GM12878 (cell line): ENCODE measurements around the gene VEGFB. TPM values are rescaled to one million over a fixed set of nuclear protein-coding genes. Genes with fewer than 3 reads are reported as not detected.
A peak's percentile ranks its signal among the peaks of the same experiment; 100 is the strongest.

ENCODE experiments used
- BACH1 ChIP-seq: fragments of 450-650 bp; IDR thresholded peaks from 2 replicates; pipeline ENCODE4 v1.6.1; 2017; ENCODE audit warnings: mild to moderate bottlenecking, borderline replicate concordance
- BHLHE40 ChIP-seq, 2 experiments: fragments of 450-650 bp in 1 of 2; IDR thresholded peaks; 2 replicates each; pipeline ENCODE4 v1.6.1; 2011 to 2017; ENCODE audit warnings: low read depth in 2 of 2, borderline replicate concordance in 1 of 2, improper control_type of control experiment in 1 of 2, low read length in 1 of 2, mild to moderate bottlenecking in 1 of 2
- CHD1 ChIP-seq: IDR thresholded peaks from 2 replicates; pipeline ENCODE4 v1.6.1; 2012; ENCODE audit warnings: low read depth, low read length, improper control_type of control experiment
- CREB1 ChIP-seq: IDR thresholded peaks from 2 replicates; pipeline ENCODE4 v1.6.1; 2012; ENCODE audit warnings: low read depth, mild to moderate bottlenecking, inconsistent platforms
- CUX1 ChIP-seq: IDR thresholded peaks from 2 replicates; pipeline ENCODE4 v1.6.1; 2012; ENCODE audit warnings: improper control_type of control experiment, low read depth, low read length; ENCODE audit not compliant: insufficient replicate concordance
- EGR1 ChIP-seq, 2 experiments: IDR thresholded peaks; 1 replicate in 1 of 2; 2 replicates in 1 of 2; pipeline ENCODE4 v1.6.1; 2011 to 2012; ENCODE audit warnings: low read depth in 2 of 2, low read length in 2 of 2, borderline replicate concordance in 1 of 2, mild to moderate bottlenecking in 1 of 2, moderate library complexity in 1 of 2
- FOXM1 ChIP-seq: IDR thresholded peaks from 2 replicates; pipeline ENCODE4 v1.6.1; 2012; ENCODE audit warnings: low read depth, mild to moderate bottlenecking, inconsistent platforms, low read length, moderate library complexity
- NFYA ChIP-seq: IDR thresholded peaks from 2 replicates; pipeline ENCODE4 v1.6.1; 2011; ENCODE audit warnings: low read depth, mild to moderate bottlenecking, low read length, improper control_type of control experiment, borderline replicate concordance
- SMAD5 ChIP-seq: IDR thresholded peaks from 2 replicates; pipeline ENCODE4 v1.6.1; 2016; ENCODE audit warnings: antibody characterized with exemption, low read depth
- polyA plus RNA-seq, 11 experiments: library from polyadenylated mRNA; depleted of rRNA in 4 of 11; unstranded in 6 of 11; stranded (reverse) in 5 of 11; fragments of >200 nt; fragmentation: Nextera tagmentation in 4 of 11; fragmentation: Illumina TruSeq in 1 of 11; extraction: Ambion mirVana in 4 of 11; extraction: Trizol in 1 of 11; gene quantifications; 1 replicate in 1 of 11; 2 replicates in 10 of 11; pipeline versions ENCODE4 v1.2.1 to v1.2.3, GENCODE V29; 2011 to 2016; ENCODE audit warnings: inconsistent platforms in 2 of 11, missing spikeins in 2 of 11, low read depth in 1 of 11
- total RNA-seq, 4 experiments: library from RNA; depleted of rRNA in 3 of 4; stranded (reverse); fragments of >200 nt in 3 of 4; fragmentation: Illumina TruSeq in 1 of 4; extraction: Trizol in 1 of 4; gene quantifications; 2 replicates each; pipeline versions ENCODE4 v1.2.1 to v1.2.3, GENCODE V29; 2013 to 2021
- TF ChIP-seq, protein P1 (sequence below): fragments of 450-650 bp; IDR thresholded peaks from 2 replicates; pipeline ENCODE4 v1.6.1; 2018; ENCODE audit warnings: borderline replicate concordance, mild to moderate bottlenecking; ENCODE audit not compliant: partially characterized antibody

Gene VEGFB
- total and polyA plus RNA-seq, 10 of the 15 experiments (the other 5 are each of a cell fraction or from before 2014, with no cell fraction given) = 7.0 to 75.8 (median 20.3) TPM

- no peak for TF ChIP-seq CUX1
- no peak for TF ChIP-seq CHD1
- TF ChIP-seq CREB1 = peak; percentile 74
- TF ChIP-seq NFYA = peak; percentile 94
- TF ChIP-seq BHLHE40 (IDR thresholded peaks at IDR 0.05; ENCODE audit: borderline replicate concordance in 1 of 2, low read depth in 2 of 2, low read length in 1 of 2) = peak; percentile 71 to 86
- TF ChIP-seq, protein P1, sequence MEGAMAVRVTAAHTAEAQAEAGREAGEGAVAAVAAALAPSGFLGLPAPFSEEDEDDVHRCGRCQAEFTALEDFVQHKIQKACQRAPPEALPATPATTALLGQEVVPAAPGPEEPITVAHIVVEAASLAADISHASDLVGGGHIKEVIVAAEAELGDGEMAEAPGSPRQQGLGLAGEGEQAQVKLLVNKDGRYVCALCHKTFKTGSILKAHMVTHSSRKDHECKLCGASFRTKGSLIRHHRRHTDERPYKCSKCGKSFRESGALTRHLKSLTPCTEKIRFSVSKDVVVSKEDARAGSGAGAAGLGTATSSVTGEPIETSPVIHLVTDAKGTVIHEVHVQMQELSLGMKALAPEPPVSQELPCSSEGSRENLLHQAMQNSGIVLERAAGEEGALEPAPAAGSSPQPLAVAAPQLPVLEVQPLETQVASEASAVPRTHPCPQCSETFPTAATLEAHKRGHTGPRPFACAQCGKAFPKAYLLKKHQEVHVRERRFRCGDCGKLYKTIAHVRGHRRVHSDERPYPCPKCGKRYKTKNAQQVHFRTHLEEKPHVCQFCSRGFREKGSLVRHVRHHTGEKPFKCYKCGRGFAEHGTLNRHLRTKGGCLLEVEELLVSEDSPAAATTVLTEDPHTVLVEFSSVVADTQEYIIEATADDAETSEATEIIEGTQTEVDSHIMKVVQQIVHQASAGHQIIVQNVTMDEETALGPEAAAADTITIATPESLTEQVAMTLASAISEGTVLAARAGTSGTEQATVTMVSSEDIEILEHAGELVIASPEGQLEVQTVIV = peak; percentile 88
- no peak for TF ChIP-seq BACH1
- no peak for TF ChIP-seq SMAD5
- TF ChIP-seq EGR1 (IDR thresholded peaks at IDR 0.05; ENCODE audit: borderline replicate concordance in 1 of 2, low read depth in 2 of 2, low read length in 2 of 2) = peak in 1 of 2 experiments; percentile 87; a peak in 2 of 3 replicates
- TF ChIP-seq FOXM1 = peak; percentile 78; the same call in 1 of the 2 replicates
These were observed 48.5 kb upstream of the VEGFB start, which contains the start of gene STIP1 (continued) for GRCh38 chr11:64185693-64186491.
